ENCODE measurements around the gene KASH5.
"Not testable (repeated sequence)": the region's sequence is repeated elsewhere in the genome, so short reads cannot be mapped to it uniquely, and the experiment has no call there.

The KASH5 gene

DNA sequence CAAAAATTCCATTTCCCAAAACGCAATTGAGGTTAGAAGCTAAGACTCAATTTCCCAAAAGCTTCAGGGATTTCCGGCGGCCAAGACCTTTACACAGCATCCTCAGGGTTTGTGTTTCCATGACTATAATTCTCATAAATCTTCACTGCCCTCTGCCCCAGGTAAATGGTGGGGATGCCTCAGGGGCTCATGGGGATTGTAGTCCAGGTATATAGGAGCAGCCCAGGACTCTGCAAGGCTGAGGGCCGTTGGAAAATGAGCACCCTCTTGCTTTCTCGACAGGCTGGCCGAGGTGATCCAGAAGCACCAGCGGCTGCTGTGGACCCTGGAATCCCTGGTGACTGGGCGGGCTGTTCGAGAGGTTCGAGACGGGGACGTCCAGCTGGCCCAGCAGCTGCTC is 71.3 kb downstream of the KASH5 start:
- Histone ChIP-seq H3K9ac (ENCODE audit: low read length) (no peak overlapping the region), H3K4me2 (ENCODE audit: low read depth, low read length) (no peak overlapping the region), H3K27ac (ENCODE audit: low read length) (no peak overlapping the region), H3K4me1 (ENCODE audit: low read length) (peaks cover 16% of the 10 kb centered on the region), H3K4me3 (ENCODE audit: low read length) (no peak overlapping the region), H4K20me1 (ENCODE audit: insufficient read depth, low read length) (no peaks in the 10 kb centered on the region), H3K36me3 (replicated peaks; ENCODE audit: insufficient read depth, low read length) (no peaks in the 10 kb centered on the region), H3K79me2 (ENCODE audit: low read length) (peaks cover 16% of the 10 kb centered on the region), H3K9me2 (replicated peaks; ENCODE audit: insufficient read depth, low read length) (no peaks in the 10 kb centered on the region), H2AFZ (ENCODE audit: low read length) (no peak overlapping the region), H3K9me3 (replicated peaks; ENCODE audit: insufficient read depth, low read length) (no peaks in the 10 kb centered on the region), H3K27me3 (replicated peaks; ENCODE audit: insufficient read depth, low read length) (no peaks in the 10 kb centered on the region), H3F3A (ENCODE audit: insufficient read depth, low read length) (peaks cover 10% of the 10 kb centered on the region)
- DNase-seq, result no peak
- TF ChIP-seq EZH2 (optimal IDR thresholded peaks at IDR 0.05; ENCODE audit: low read depth, low read length), result no peak
- no peak for TF ChIP-seq CTCF (IDR thresholded peaks at IDR 0.05; ENCODE audit: low read length)
- no peak for TF ChIP-seq EZH2phosphoT487 (IDR thresholded peaks at IDR 0.05; ENCODE audit: low read length)

GRCh38 chr19:49461130-49461529 is 73.1 kb downstream of the KASH5 start:
- not testable (repeated sequence) for H3K27ac ChIP-seq (ENCODE audit: low read length); DNase-seq; H3K27me3 ChIP-seq (replicated peaks; ENCODE audit: insufficient read depth, low read length); H3K36me3 ChIP-seq (replicated peaks; ENCODE audit: insufficient read depth, low read length); H4K20me1 ChIP-seq (ENCODE audit: insufficient read depth, low read length); H3K9me3 ChIP-seq (replicated peaks; ENCODE audit: insufficient read depth, low read length); H3K4me3 ChIP-seq (ENCODE audit: low read length); H3K9ac ChIP-seq (ENCODE audit: low read length); H3K4me2 ChIP-seq (ENCODE audit: low read depth, low read length); H2AFZ ChIP-seq (ENCODE audit: low read length); H3K9me2 ChIP-seq (replicated peaks; ENCODE audit: insufficient read depth, low read length)
- H3K79me2 ChIP-seq (ENCODE audit: low read length), result peaks cover 11% of the 10 kb centered on the region; the same call in 1 of the 2 replicates
- peaks cover 10% of the 10 kb centered on the region for H3F3A ChIP-seq (ENCODE audit: insufficient read depth, low read length)
- H3K4me1 ChIP-seq (ENCODE audit: low read length), result peaks cover 14% of the 10 kb centered on the region

GRCh38 chr19:49461656-49462055 is 73.6 kb downstream of the KASH5 start:
- peaks cover 14% of the 10 kb centered on the region for H3K4me1 ChIP-seq (ENCODE audit: low read length)
- no peaks in the 10 kb centered on the region for H3K9me3 ChIP-seq (replicated peaks; ENCODE audit: insufficient read depth, low read length)
- TF ChIP-seq EZH2 (optimal IDR thresholded peaks at IDR 0.05; ENCODE audit: low read depth, low read length), result no peak
- no peak for TF ChIP-seq EZH2phosphoT487 (IDR thresholded peaks at IDR 0.05; ENCODE audit: low read length)
- TF ChIP-seq CTCF (IDR thresholded peaks at IDR 0.05; ENCODE audit: low read length), result no peak
- H3K9me2 ChIP-seq (replicated peaks; ENCODE audit: insufficient read depth, low read length), result no peaks in the 10 kb centered on the region
- no peak overlapping the region for H3K4me2 ChIP-seq (ENCODE audit: low read depth, low read length)
- DNase-seq, result no peak
- H2AFZ ChIP-seq (ENCODE audit: low read length), result no peak overlapping the region
- no peaks in the 10 kb centered on the region for H3K27me3 ChIP-seq (replicated peaks; ENCODE audit: insufficient read depth, low read length)
- peaks cover 10% of the 10 kb centered on the region for H3F3A ChIP-seq (ENCODE audit: insufficient read depth, low read length)
- H3K27ac ChIP-seq (ENCODE audit: low read length), result no peak overlapping the region
- no peak overlapping the region for H3K4me3 ChIP-seq (ENCODE audit: low read length)
- peaks cover 8% of the 10 kb centered on the region; the same call in 1 of the 2 replicates for H3K79me2 ChIP-seq (ENCODE audit: low read length)
- no peaks in the 10 kb centered on the region for H4K20me1 ChIP-seq (ENCODE audit: insufficient read depth, low read length)
- no peaks in the 10 kb centered on the region for H3K36me3 ChIP-seq (replicated peaks; ENCODE audit: insufficient read depth, low read length)
- H3K9ac ChIP-seq (ENCODE audit: low read length), result no peak overlapping the region

DNA sequence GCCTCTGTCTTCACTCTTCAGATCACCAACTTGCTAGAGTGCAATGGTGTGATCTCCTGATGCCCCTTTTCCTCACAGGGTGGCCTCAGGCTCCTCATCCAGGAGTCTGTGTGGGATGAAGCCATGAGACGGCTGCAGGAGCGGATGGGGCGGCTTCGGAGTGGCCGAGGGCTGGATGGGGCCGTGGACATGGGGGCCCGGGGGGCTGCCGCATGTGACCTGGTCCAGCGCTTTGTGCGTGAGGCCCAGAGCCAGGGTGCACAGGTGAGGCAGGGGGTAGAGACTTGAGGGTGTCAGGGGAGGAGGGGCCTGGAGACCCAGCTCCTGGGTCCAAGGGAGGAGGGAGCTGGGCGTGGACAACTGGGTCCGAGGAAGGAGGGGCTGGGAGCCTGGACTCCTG is 74.4 kb downstream of the KASH5 start:
- no peaks in the 10 kb centered on the region for H3K9me3 ChIP-seq (replicated peaks; ENCODE audit: insufficient read depth, low read length)
- H3F3A ChIP-seq (ENCODE audit: insufficient read depth, low read length), result peaks cover 10% of the 10 kb centered on the region
- no peak overlapping the region for H3K4me2 ChIP-seq (ENCODE audit: low read depth, low read length)
- no peak for DNase-seq
- H3K36me3 ChIP-seq (replicated peaks; ENCODE audit: insufficient read depth, low read length), result no peaks in the 10 kb centered on the region
- no peaks in the 10 kb centered on the region for H3K27me3 ChIP-seq (replicated peaks; ENCODE audit: insufficient read depth, low read length)
- H3K4me1 ChIP-seq (ENCODE audit: low read length), result peaks cover 13% of the 10 kb centered on the region
- no peak overlapping the region for H3K9ac ChIP-seq (ENCODE audit: low read length)
- TF ChIP-seq EZH2 (optimal IDR thresholded peaks at IDR 0.05; ENCODE audit: low read depth, low read length) (no peak), EZH2phosphoT487 (IDR thresholded peaks at IDR 0.05; ENCODE audit: low read length) (no peak), CTCF (IDR thresholded peaks at IDR 0.05; ENCODE audit: low read length) (no peak)
- H2AFZ ChIP-seq (ENCODE audit: low read length), result no peak overlapping the region
- H4K20me1 ChIP-seq (ENCODE audit: insufficient read depth, low read length), result no peaks in the 10 kb centered on the region
- no peak overlapping the region for H3K4me3 ChIP-seq (ENCODE audit: low read length)
- no peak overlapping the region for H3K27ac ChIP-seq (ENCODE audit: low read length)
- H3K9me2 ChIP-seq (replicated peaks; ENCODE audit: insufficient read depth, low read length), result no peaks in the 10 kb centered on the region
- peaks cover 8% of the 10 kb centered on the region; the same call in 1 of the 2 replicates for H3K79me2 ChIP-seq (ENCODE audit: low read length)

Data from MM.1S (cell line).